Smooth muscle cell (in vitro differentiated cells): ENCODE measurements around the gene FHOD3. TPM values are rescaled to one million over a fixed set of nuclear protein-coding genes. Genes with fewer than 3 reads are reported as not detected.
"Not testable (repeated sequence)": the region's sequence is repeated elsewhere in the genome, so short reads cannot be mapped to it uniquely, and the experiment has no call there.

Experiments used
- DNase-seq: peaks from one replicate; lab custom pipeline; 2025; ENCODE audit not compliant: unreplicated experiment; lab: John Stamatoyannopoulos, UW
- H2AFZ ChIP-seq: fragments of 200-600 bp; sonication (generic); 2 replicates; pipeline ENCODE4 v1.6.0; 2016; ENCODE audit warnings: antibody characterized with exemption, low read depth, mild to moderate bottlenecking
- H3F3A ChIP-seq: fragments of 200-600 bp; sonication (generic); 2 replicates; pipeline ENCODE4 v1.6.0; 2017; ENCODE audit warnings: antibody characterized with exemption, low read depth
- H3K27ac ChIP-seq: fragments of 200-600 bp; sonication (generic); 2 replicates; pipeline ENCODE4 v1.5.1; 2016; ENCODE audit warnings: low read depth, mild to moderate bottlenecking
- H3K27me3 ChIP-seq: fragments of 200-600 bp; sonication (generic); 2 replicates; pipeline ENCODE4 v1.6.1; 2016; ENCODE audit warnings: low read depth, mild to moderate bottlenecking
- H3K36me3 ChIP-seq: fragments of 200-600 bp; sonication (generic); 2 replicates; pipeline ENCODE4 v1.5.1; 2016; ENCODE audit warnings: low read depth
- H3K4me1 ChIP-seq: fragments of 200-600 bp; sonication (generic); 2 replicates; pipeline ENCODE4 v1.5.1; 2016; ENCODE audit warnings: low read depth
- H3K4me2 ChIP-seq: fragments of 200-600 bp; sonication (generic); 2 replicates; pipeline ENCODE4 v1.6.0; 2016; ENCODE audit warnings: mild to moderate bottlenecking
- H3K4me3 ChIP-seq: fragments of 200-600 bp; sonication (generic); 2 replicates; pipeline ENCODE4 v1.5.1; 2016; ENCODE audit warnings: mild to moderate bottlenecking
- H3K79me2 ChIP-seq: fragments of 200-600 bp; sonication (generic); 2 replicates; pipeline ENCODE4 v1.6.0; 2016; ENCODE audit warnings: low read depth, mild to moderate bottlenecking
- H3K9ac ChIP-seq: fragments of 200-600 bp; sonication (generic); 2 replicates; pipeline ENCODE4 v1.6.0; 2016; ENCODE audit warnings: low read depth
- H3K9me3 ChIP-seq: fragments of 200-600 bp; sonication (generic); replicated peaks from 2 replicates; pipeline ENCODE4 v1.5.1; 2016; ENCODE audit warnings: low read depth
- H4K20me1 ChIP-seq: fragments of 200-600 bp; sonication (generic); 2 replicates; pipeline ENCODE4 v1.6.0; 2016; ENCODE audit warnings: low read depth
- CTCF ChIP-seq: fragments of 200-600 bp; sonication (generic); IDR thresholded peaks from 2 replicates; pipeline ENCODE4 v1.5.1; 2017; ENCODE audit warnings: borderline replicate concordance, mild to moderate bottlenecking, antibody characterized with exemption; ENCODE audit not compliant: insufficient read depth, poor library complexity, severe bottlenecking
- WGBS: methylation state at CpG from one replicate; pipeline ENCODE4 v1.1.7; 2016; ENCODE audit warnings: low lambda C conversion rate; 5-methylcytosine and 5-hydroxymethylcytosine counted together
- polyA plus RNA-seq: library from polyadenylated mRNA; unstranded; fragments of >200 nt; fragmentation: Nextera tagmentation; extraction: Ambion mirVana; gene quantifications from 2 replicates; pipeline ENCODE4 v1.2.1, GENCODE V29; 2016
- total RNA-seq: library from RNA; depleted of rRNA; stranded (reverse); fragments of >200 nt; gene quantifications from 2 replicates; pipeline ENCODE4 v1.2.3, GENCODE V29; 2014

The FHOD3 gene
- total and polyA plus RNA-seq, 2 experiments from 2014 or later, result 6.3 to 19.4 TPM

DNA sequence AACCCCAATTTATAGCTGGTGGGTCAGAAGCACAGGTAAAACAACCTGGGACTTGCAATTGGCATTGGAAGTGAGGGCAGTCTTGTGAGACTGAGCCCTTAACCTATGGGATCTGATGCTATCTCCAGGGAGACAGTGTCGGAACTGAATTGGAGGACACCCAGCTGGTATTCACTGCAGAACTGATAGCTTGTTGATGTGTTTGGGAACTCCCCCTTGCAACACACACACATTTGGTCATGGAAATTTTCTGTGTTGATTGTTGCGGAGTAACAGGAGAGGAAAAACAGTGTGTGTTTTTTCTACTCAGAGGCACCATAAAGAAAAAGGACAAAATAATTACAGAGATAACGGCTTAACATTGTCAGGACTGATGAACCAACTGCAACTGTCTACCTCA lies 515.2 kb downstream of the FHOD3 start:
- Histone ChIP-seq H3K4me1 (no peaks in the 10 kb centered on the region), H3K4me2 (no peak overlapping the region), H3K36me3 (no peaks in the 10 kb centered on the region), H3K79me2 (no peaks in the 10 kb centered on the region), H3K27ac (no peak overlapping the region), H2AFZ (no peak overlapping the region), H3K9me3 (no peaks in the 10 kb centered on the region), H3F3A (no peaks in the 10 kb centered on the region), H4K20me1 (peaks cover 26% of the 10 kb centered on the region), H3K9ac (no peak overlapping the region), H3K4me3 (no peak overlapping the region), H3K27me3 (no peaks in the 10 kb centered on the region)
- TF ChIP-seq CTCF, result no peak
- 94% methylated on average over 3 of the region's 3 CpGs for WGBS
- no peak for DNase-seq

DNA sequence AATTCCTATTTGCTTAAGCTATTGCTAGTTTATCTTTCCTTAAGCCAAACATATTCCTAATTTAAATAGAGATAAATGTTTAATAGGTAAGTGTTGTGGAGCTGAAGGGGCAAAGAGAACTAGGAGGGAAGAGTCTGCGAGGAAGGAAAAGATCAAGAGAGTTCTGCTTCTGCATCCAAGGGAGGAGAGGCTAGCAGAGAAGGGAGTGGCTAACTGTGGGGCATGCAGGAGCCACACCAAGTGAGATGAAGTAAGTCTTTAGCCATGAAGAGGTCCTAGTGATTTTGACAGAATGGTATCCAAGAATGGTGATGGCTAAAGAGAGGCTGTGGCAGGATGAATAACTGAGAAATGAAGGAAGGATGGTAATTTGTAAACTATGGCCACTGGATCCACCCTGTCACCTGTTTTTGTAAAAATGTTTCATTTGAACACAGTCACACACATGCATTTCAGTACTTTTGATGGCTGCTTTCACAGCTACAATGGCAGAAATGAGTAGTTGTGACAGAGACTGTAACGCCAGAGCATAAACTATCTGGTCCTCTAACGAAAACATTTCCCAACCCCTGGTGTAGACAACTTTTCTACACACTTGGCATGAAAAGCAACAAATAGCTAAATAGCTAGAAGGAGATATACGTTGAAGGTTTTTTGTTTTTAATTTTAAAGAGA lies 515.7 kb downstream of the FHOD3 start:
- Histone ChIP-seq H3F3A (no peaks in the 10 kb centered on the region), H3K27me3 (no peaks in the 10 kb centered on the region), H3K9me3 (no peaks in the 10 kb centered on the region), H4K20me1 (peaks cover 26% of the 10 kb centered on the region), H3K36me3 (no peaks in the 10 kb centered on the region), H3K9ac (no peak overlapping the region), H3K4me1 (no peaks in the 10 kb centered on the region), H2AFZ (no peak overlapping the region), H3K4me2 (no peak overlapping the region), H3K4me3 (no peak overlapping the region), H3K27ac (no peak overlapping the region), H3K79me2 (no peaks in the 10 kb centered on the region)
- WGBS, result 93% methylated on average over 4 of the region's 4 CpGs
- no peak for DNase-seq
- TF ChIP-seq CTCF, result no peak

GRCh38 chr18:36813824-36814223 lies 516.3 kb downstream of the FHOD3 start:
- no peak for TF ChIP-seq CTCF
- Histone ChIP-seq H2AFZ (no peak overlapping the region), H3K4me1 (no peaks in the 10 kb centered on the region), H3K4me3 (no peak overlapping the region), H4K20me1 (peaks cover 23% of the 10 kb centered on the region), H3K4me2 (no peak overlapping the region), H3K27me3 (no peaks in the 10 kb centered on the region), H3K36me3 (peaks cover under 1% of the 10 kb centered on the region), H3K9ac (no peak overlapping the region), H3K27ac (no peak overlapping the region), H3K9me3 (no peaks in the 10 kb centered on the region), H3K79me2 (no peaks in the 10 kb centered on the region), H3F3A (no peaks in the 10 kb centered on the region)
- WGBS, result 90% methylated on average over 3 of the region's 3 CpGs
- DNase-seq, result no peak

DNA sequence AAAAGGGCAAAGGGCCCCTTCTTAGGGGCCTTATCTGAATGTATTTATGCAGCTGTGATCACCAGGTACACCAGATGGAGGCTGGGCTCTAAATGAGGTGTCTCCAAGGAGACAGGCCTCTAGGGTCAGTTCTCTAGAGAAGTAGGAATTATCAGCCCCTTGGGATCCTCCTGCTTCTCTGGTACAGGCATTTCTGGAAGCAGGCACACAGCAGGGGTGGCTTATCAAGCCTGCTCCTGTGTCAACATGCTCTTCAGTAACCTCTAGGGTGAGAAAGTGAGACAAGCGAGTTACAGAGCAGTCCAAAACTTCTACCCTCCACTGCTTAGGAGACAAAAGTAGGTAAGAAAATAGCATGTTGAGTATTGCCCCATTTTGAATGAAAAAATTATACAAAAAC lies 517.5 kb downstream of the FHOD3 start:
- H3F3A ChIP-seq, result no peaks in the 10 kb centered on the region
- H3K9ac ChIP-seq, result no peak overlapping the region
- no peak overlapping the region for H2AFZ ChIP-seq
- no peak overlapping the region for H3K4me2 ChIP-seq
- peaks cover 14% of the 10 kb centered on the region for H4K20me1 ChIP-seq
- H3K27ac ChIP-seq, result no peak overlapping the region
- no peaks in the 10 kb centered on the region for H3K4me1 ChIP-seq
- peaks cover 3% of the 10 kb centered on the region for H3K36me3 ChIP-seq
- no peak overlapping the region for H3K4me3 ChIP-seq
- no peaks in the 10 kb centered on the region for H3K9me3 ChIP-seq
- TF ChIP-seq CTCF, result no peak
- H3K79me2 ChIP-seq, result no peaks in the 10 kb centered on the region
- 88% methylated on average over 1 of the region's 1 CpG for WGBS
- H3K27me3 ChIP-seq, result no peaks in the 10 kb centered on the region
- no peak for DNase-seq

DNA sequence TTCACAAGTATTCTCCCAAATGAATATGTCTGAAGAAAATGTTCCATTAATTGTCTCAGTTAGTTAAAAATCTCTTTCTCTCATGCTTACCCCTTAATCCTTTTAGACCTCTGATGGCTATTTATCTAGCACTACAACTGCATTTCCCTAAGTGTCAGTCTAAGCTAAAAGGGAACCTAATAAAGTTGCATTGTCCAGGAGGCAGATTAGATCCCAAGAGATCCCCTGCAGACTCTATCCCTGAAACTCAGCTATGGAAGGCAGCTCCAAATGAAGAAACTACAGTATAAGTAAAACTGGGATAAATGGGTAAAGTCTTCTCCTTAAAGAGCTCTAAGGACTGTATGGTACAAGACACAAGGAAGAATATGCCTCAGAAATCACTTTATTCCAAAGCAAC lies 518.6 kb downstream of the FHOD3 start:
- not testable (repeated sequence) for H2AFZ ChIP-seq, H3K36me3 ChIP-seq, H3K4me2 ChIP-seq, H3F3A ChIP-seq, DNase-seq, H3K4me3 ChIP-seq, H3K9me3 ChIP-seq, H3K27ac ChIP-seq, H4K20me1 ChIP-seq, H3K4me1 ChIP-seq, H3K79me2 ChIP-seq, H3K27me3 ChIP-seq, H3K9ac ChIP-seq
